Measurements from ENCODE around the gene REELD1.

Gene REELD1

DNA sequence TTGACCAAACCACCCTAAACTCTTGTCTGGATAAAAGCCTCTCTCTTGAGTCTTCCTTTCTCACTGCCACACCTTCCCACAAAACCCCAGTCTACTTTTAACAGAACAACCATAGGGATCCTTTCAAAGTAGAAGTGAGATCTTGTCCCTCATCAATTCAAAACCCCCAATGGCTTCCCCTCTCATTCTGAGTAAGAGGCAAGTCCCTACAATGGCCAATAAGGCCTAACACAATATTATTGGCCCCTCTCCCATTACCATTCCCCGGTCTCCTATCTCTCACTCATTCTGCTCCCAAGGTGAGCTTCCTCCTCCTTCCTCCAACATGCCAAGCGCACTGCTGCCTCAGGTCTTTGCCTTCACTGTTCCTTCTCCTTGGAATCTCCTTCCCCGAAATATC is 57.1 kb downstream of the REELD1 start:
- DNase-seq: no peak

DNA sequence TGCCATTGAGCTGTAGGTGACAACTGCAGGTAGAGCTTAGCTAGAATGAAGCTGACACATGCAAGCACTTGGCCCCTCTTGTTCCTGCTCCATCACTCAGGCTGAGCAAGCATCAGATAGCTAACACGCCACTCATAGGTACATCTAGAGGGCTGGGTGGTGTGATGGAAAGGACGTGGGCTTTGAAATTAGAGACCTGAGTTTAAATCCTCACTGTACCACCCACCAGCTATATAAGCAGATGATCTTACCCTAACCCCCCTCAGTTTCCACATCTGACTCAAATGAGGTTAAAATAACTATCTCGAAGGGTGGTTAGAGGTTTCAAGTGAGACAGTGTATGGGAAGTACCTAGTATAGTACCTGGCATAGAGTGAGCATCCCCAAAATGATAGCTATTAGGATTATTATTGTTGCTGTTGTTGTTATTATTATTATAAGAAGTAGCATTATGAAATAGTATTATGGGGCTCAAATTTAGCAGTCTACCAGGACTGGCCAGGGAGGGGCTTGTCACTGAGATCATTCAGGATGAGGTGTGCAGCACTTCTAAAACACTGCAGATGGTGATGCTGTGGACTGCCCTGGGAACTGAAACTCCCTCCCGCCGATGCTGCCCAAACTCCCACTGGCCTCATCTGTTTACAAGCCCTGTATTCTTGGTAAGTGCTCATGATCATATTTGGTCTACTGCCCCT is 59.0 kb downstream of the REELD1 start:
- no peak for DNase-seq

DNA sequence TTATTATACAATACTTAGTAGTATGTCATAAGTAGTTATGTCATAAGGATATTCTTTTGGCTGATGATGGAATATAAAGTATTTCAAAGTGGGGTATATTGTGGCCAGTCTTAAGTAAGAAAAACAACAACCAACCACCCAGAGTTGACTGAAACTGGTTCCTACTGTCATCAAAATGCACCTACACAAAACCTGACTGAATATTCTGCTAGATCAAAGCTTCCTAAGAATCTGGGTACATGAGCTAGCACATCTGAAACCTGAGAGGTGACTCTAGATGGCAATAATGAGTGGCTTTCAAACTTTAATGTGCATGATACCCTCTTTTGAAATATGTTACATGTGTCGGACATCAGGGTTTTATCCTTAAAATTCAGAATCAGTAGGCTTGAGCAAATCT is 60.4 kb downstream of the REELD1 start:
- DNase-seq: no peak

DNA sequence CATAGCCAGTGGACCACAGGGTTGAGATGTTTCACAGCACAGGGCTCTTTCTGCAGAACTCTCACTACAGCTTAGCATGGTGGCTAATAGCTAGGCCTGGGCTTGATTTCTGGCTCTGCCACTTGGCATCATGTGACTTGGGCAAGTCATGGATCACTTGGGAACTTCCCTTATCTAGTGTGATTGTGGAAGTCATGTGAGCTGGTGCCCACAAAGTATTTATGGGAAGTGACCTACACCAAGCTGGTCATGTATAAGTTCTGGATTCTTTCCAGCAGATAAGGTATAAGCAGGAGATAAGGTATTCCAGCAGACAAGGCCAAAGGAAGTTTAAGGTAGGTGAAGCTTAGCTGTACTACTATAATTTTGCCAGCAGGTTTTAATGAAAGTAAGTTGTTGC is 61.0 kb downstream of the REELD1 start:
- DNase-seq: no peak

DNA sequence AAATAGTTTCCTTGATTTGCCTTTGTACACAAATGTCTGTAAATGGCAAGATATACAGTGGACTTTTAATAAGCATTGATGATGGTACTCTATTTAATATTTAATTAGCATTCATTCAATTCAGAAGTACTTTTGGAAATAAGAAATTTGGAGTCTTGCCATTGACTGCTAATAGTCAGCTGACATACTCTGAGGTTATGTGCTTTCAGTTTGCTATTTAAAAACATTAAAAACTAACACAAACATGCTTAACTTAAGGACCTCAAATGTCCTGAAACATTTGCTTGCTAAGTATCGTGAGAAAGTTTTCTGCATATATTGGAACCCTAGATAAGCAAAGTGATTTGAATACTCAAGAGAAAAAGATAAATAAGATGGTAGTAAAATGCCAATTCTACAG is 64.6 kb downstream of the REELD1 start:
- DNase-seq: no peak
